ENCODE results near the gene MELTF.
"Not testable (repeated sequence)": the region's sequence is repeated elsewhere in the genome, so short reads cannot be mapped to it uniquely, and the experiment has no call there.

- not testable (repeated sequence) for TF ChIP-seq CTCF, POLR2A (IDR thresholded peaks at IDR 0.05)
Observed at GRCh38 chr3:197034778-197035177, 5.2 kb upstream of the MELTF start.
